Body of pancreas (tissue), 4 donors: ENCODE measurements around the gene WBP1L.

Source experiments
- CTCF ChIP-seq, 7 experiments: fragments of 450-650 bp in 4 of 7; fragments of 200-600 bp in 3 of 7; sonication (generic) in 3 of 7; IDR thresholded peaks; one replicate each; pipeline ENCODE4 v1.5.1; 2016 to 2019; ENCODE audit warnings: antibody characterized with exemption in 7 of 7
- POLR2A ChIP-seq, 3 donors: fragments of 450-650 bp; IDR thresholded peaks; one replicate each; pipeline ENCODE4 v1.6.1; 2016; ENCODE audit warnings: antibody characterized with exemption in 3 of 3, mild to moderate bottlenecking in 2 of 3

GRCh38 chr10:102811346-102811745, 67.6 kb downstream of the WBP1L start:
- no peak for TF ChIP-seq CTCF (IDR thresholded peaks at IDR 0.05)
- no peak for TF ChIP-seq POLR2A (IDR thresholded peaks at IDR 0.05)
